Cardiac muscle cell (in vitro differentiated cells and primary cell): ENCODE data around the gene ANKRD13C. TPM values are rescaled to one million over a fixed set of nuclear protein-coding genes. Genes with fewer than 3 reads are reported as not detected.

ENCODE experiments used
- DNase-seq, 2 donors: peaks; one replicate each; pipeline versions ENCODE4 v3.0.0 to v3.0.0-alpha.2; 2010 to 2017; ENCODE audit warnings: low read depth in 1 of 2, low spot score in 1 of 2
- H3K27ac ChIP-seq: fragments of 200-600 bp; sonication (generic); 2 replicates; pipeline ENCODE4 v1.5.1; 2016
- H3K27me3 ChIP-seq: fragments of 200-600 bp; sonication (generic); 2 replicates; pipeline ENCODE4 v1.6.0; 2016; ENCODE audit warnings: control low read depth
- H3K36me3 ChIP-seq: fragments of 200-600 bp; sonication (generic); 2 replicates; pipeline ENCODE4 v1.5.1; 2016; ENCODE audit warnings: control low read depth
- H3K4me1 ChIP-seq: fragments of 200-600 bp; sonication (generic); 2 replicates; pipeline ENCODE4 v1.8.1; 2017; ENCODE audit warnings: low read depth, mild to moderate bottlenecking, mixed run types
- H3K4me3 ChIP-seq: fragments of 200-600 bp; sonication (generic); 2 replicates; pipeline ENCODE4 v1.5.1; 2016; ENCODE audit warnings: mild to moderate bottlenecking
- H3K9me3 ChIP-seq: fragments of 200-600 bp; sonication (generic); 2 replicates; pipeline ENCODE4 v1.5.1; 2017; ENCODE audit warnings: low read depth, mild to moderate bottlenecking, control low read depth
- CTCF ChIP-seq: IDR thresholded peaks from 2 replicates; pipeline ENCODE4 v1.5.1; 2012; ENCODE audit warnings: low read depth, mild to moderate bottlenecking, low read length
- polyA plus RNA-seq: library from polyadenylated mRNA; unstranded; fragments of >200 nt; fragmentation: Nextera tagmentation; extraction: Ambion mirVana; gene quantifications from 2 replicates; pipeline ENCODE4 v1.2.1, GENCODE V29; 2016
- total RNA-seq: library from RNA; depleted of rRNA; stranded (reverse); fragments of >200 nt; gene quantifications from 2 replicates; pipeline ENCODE4 v1.2.3, GENCODE V29; 2016

Gene ANKRD13C
- total and polyA plus RNA-seq, 2 experiments from 2014 or later, result 18.2 to 26.3 TPM

GRCh38 chr1:70222716-70223235 is 131.7 kb downstream of the ANKRD13C start:
- no peak for DNase-seq
- Histone ChIP-seq H3K36me3 (peaks cover 5% of the 10 kb centered on the region), H3K27ac (peak overlapping the region; percentile 98), H3K4me3 (peak overlapping the region; percentile 72), H3K27me3 (no peaks in the 10 kb centered on the region), H3K9me3 (no peaks in the 10 kb centered on the region), H3K4me1 (peaks cover 46% of the 10 kb centered on the region)
- TF ChIP-seq CTCF, result no peak

- no peaks in the 10 kb centered on the region for H3K27me3 ChIP-seq
- TF ChIP-seq CTCF, result no peak
- peak within 1 kb of the TSS; percentile 98 for H3K27ac ChIP-seq
- peak within 1 kb of the TSS; percentile 72 for H3K4me3 ChIP-seq
- no peaks in the 10 kb centered on the region for H3K9me3 ChIP-seq
- H3K4me1 ChIP-seq, result peaks cover 33% of the 10 kb centered on the region
- DNase-seq, result peak; percentile 96 to 97
- peaks cover 5% of the 10 kb centered on the region for H3K36me3 ChIP-seq
These were observed 133.0 kb downstream of the ANKRD13C start, which contains the start of gene SRSF11 for GRCh38 chr1:70221238-70222121. Gene SRSF11, plus strand, starts transcription at chr1:70221380. Its CDS starts 257 bp downstream, at chr1:70221637.

- DNase-seq, result no peak
- Histone ChIP-seq H3K36me3 (peaks cover 5% of the 10 kb centered on the region), H3K27ac (peak overlapping the region; percentile 98), H3K9me3 (no peaks in the 10 kb centered on the region), H3K4me1 (peaks cover 28% of the 10 kb centered on the region), H3K27me3 (no peaks in the 10 kb centered on the region), H3K4me3 (peak overlapping the region; percentile 72)
- TF ChIP-seq CTCF, result no peak
These were observed 133.8 kb downstream of the ANKRD13C start for GRCh38 chr1:70220517-70221237.

- no peak for DNase-seq
- Histone ChIP-seq H3K27ac (peak overlapping the region; percentile 98), H3K4me1 (peaks cover 27% of the 10 kb centered on the region), H3K9me3 (no peaks in the 10 kb centered on the region), H3K36me3 (peaks cover 7% of the 10 kb centered on the region), H3K27me3 (no peaks in the 10 kb centered on the region), H3K4me3 (no peak overlapping the region)
- no peak for TF ChIP-seq CTCF
These were observed 134.5 kb downstream of the ANKRD13C start for GRCh38 chr1:70220015-70220414.

GRCh38 chr1:70211541-70211940 is 143.0 kb downstream of the ANKRD13C start:
- Histone ChIP-seq H3K9me3 (no peaks in the 10 kb centered on the region), H3K4me1 (peaks cover 3% of the 10 kb centered on the region), H3K4me3 (no peak overlapping the region), H3K36me3 (peaks cover 5% of the 10 kb centered on the region), H3K27ac (no peak overlapping the region), H3K27me3 (no peaks in the 10 kb centered on the region)
- DNase-seq, result no peak
- TF ChIP-seq CTCF, result no peak
